HG03439 (cell line): Measurements from ENCODE around the gene CSNK1D.
"Not testable (repeated sequence)": the region's sequence is repeated elsewhere in the genome, so short reads cannot be mapped to it uniquely, and the experiment has no call there.

Experiments used
- ATAC-seq: cut with Tn5 transposase; IDR thresholded peaks from one replicate; pipeline ENCODE4 v1.9.1; 2021; ENCODE audit warnings: mild to moderate bottlenecking, moderate library complexity; ENCODE audit not compliant: unreplicated experiment

The CSNK1D gene

GRCh38 chr17:82195675-82196672 lies 77.5 kb downstream of the CSNK1D start:
- no peak for ATAC-seq

DNA sequence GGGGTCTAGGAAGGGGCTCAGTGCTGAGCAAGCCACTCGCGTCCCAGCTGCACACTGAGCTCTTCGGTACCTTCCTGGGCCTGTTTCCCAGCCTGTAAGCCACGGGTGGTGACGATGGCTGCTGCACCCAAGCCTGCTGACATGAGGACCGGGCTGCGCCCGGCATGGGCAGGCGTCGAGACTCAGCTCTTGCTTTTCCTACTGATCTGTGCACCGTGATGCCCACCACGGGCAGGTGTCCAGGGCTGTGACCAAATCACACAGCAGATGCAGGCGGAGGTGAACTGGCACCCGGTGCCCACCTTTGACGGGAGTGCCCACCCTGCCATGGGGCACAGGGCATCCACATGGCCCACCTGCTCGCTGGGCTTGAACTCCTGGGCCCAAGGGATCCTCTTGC lies 78.7 kb downstream of the CSNK1D start:
- no peak for ATAC-seq

GRCh38 chr17:82193520-82194220 lies 79.8 kb downstream of the CSNK1D start:
- no peak for ATAC-seq

DNA sequence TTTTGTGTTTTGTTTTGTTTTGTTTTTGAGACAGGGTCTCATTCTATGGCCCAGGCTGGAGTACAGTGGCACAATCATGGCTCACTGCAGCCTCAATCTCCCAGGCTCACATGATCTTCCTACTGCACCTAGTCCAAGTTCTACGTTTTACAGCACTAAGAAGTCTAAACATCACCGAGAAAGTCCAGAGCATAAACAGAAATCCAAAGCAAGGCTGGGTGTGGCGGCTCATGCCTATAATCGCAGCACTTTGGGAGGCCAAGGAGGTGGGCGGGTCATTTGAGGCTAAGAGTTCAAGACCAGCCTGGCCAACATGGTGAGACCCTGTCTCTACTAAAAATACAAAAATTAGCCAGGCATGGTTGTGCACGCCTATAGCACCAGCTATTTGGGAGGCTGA lies 80.5 kb downstream of the CSNK1D start:
- ATAC-seq: not testable (repeated sequence)
